Body of pancreas (tissue), 4 donors: ENCODE data around the gene CAPN14. TPM values are rescaled to one million over a fixed set of nuclear protein-coding genes. Genes with fewer than 3 reads are reported as not detected.
"Not testable (repeated sequence)": the region's sequence is repeated elsewhere in the genome, so short reads cannot be mapped to it uniquely, and the experiment has no call there.

Source experiments
- ATAC-seq: fragments of 150-250 bp; one replicate; pipeline ENCODE4 v1.9.1; 2016
- DNase-seq, 4 donors: peaks; one replicate each; pipeline ENCODE4 v3.0.0-alpha.2; 2019
- H3K27ac ChIP-seq, 4 donors: fragments of 200-600 bp; sonication (generic); 1 replicate in 3 of 4; 2 replicates in 1 of 4; pipeline versions ENCODE4 v1.5.1 to v1.6.1; 2016 to 2019; ENCODE audit warnings: mild to moderate bottlenecking in 1 of 4, mixed read lengths in 1 of 4, moderate library complexity in 1 of 4
- H3K27me3 ChIP-seq, 2 donors: fragments of 200-600 bp; sonication (generic); one replicate each; pipeline ENCODE4 v1.6.0; 2016; ENCODE audit warnings: mild to moderate bottlenecking in 1 of 2
- H3K36me3 ChIP-seq, 2 donors: fragments of 200-600 bp; sonication (generic); replicated peaks in 1 of 2; 2 replicates each; pipeline ENCODE4 v1.5.1; 2016; ENCODE audit warnings: low read depth in 2 of 2; ENCODE audit not compliant: insufficient read depth in 1 of 2
- H3K4me1 ChIP-seq: fragments of 200-600 bp; sonication (generic); one replicate; pipeline ENCODE4 v1.6.0; 2016
- H3K4me3 ChIP-seq, 2 donors: fragments of 200-600 bp; sonication (generic); 1 replicate in 1 of 2; 2 replicates in 1 of 2; pipeline ENCODE4 v1.5.1; 2016 to 2019
- H3K9me3 ChIP-seq, 3 donors: fragments of 200-600 bp; sonication (generic); 1 replicate in 2 of 3; 2 replicates in 1 of 3; pipeline ENCODE4 v1.5.1; 2016
- POLR2A ChIP-seq, 3 donors: fragments of 450-650 bp; IDR thresholded peaks; one replicate each; pipeline ENCODE4 v1.6.1; 2016; ENCODE audit warnings: antibody characterized with exemption in 3 of 3, mild to moderate bottlenecking in 2 of 3
- whole genome bisulfite sequencing, 2 donors: methylation state at CpG; one replicate each; pipeline ENCODE4 v1.1.5; 2017; 5-methylcytosine and 5-hydroxymethylcytosine counted together
- intact Hi-C: fragments of 100-400 bp; cut with DNase I; formaldehyde crosslinking; loops from one replicate; pipeline ENCODE4 v1.15.1; 2023
- total RNA-seq, 2 donors: library from RNA; depleted of rRNA; stranded (reverse); fragments of >200 nt; gene quantifications; one replicate each; pipeline ENCODE4 v1.1.0, GENCODE V29; 2016
- TF ChIP-seq, protein P1 (sequence below), 7 experiments: fragments of 450-650 bp in 4 of 7; fragments of 200-600 bp in 3 of 7; sonication (generic) in 3 of 7; IDR thresholded peaks; one replicate each; pipeline ENCODE4 v1.5.1; 2016 to 2019; ENCODE audit warnings: antibody characterized with exemption in 7 of 7

The CAPN14 gene
- total RNA-seq, 2 donors from 2014 or later: not detected

GRCh38 chr2:31191931-31192330 lies 25.4 kb downstream of the CAPN14 start:
- WGBS, 2 donors: 87 to 89% methylated on average over 10 to 11 of the region's 11 CpGs
- Histone ChIP-seq H3K36me3 (no peaks in the 10 kb centered on the region), H3K4me1 (no peaks in the 10 kb centered on the region), H3K27ac (no peak overlapping the region), H3K4me3 (no peak overlapping the region), H3K27me3 (no peaks in the 10 kb centered on the region), H3K9me3 (no peaks in the 10 kb centered on the region)
- DNase-seq (no peak), ATAC-seq (no peak)
- intact Hi-C loops: no loop called here
- TF ChIP-seq, protein P1, sequence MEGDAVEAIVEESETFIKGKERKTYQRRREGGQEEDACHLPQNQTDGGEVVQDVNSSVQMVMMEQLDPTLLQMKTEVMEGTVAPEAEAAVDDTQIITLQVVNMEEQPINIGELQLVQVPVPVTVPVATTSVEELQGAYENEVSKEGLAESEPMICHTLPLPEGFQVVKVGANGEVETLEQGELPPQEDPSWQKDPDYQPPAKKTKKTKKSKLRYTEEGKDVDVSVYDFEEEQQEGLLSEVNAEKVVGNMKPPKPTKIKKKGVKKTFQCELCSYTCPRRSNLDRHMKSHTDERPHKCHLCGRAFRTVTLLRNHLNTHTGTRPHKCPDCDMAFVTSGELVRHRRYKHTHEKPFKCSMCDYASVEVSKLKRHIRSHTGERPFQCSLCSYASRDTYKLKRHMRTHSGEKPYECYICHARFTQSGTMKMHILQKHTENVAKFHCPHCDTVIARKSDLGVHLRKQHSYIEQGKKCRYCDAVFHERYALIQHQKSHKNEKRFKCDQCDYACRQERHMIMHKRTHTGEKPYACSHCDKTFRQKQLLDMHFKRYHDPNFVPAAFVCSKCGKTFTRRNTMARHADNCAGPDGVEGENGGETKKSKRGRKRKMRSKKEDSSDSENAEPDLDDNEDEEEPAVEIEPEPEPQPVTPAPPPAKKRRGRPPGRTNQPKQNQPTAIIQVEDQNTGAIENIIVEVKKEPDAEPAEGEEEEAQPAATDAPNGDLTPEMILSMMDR (IDR thresholded peaks at IDR 0.05): no peak
- no peak for TF ChIP-seq POLR2A (IDR thresholded peaks at IDR 0.05)

DNA sequence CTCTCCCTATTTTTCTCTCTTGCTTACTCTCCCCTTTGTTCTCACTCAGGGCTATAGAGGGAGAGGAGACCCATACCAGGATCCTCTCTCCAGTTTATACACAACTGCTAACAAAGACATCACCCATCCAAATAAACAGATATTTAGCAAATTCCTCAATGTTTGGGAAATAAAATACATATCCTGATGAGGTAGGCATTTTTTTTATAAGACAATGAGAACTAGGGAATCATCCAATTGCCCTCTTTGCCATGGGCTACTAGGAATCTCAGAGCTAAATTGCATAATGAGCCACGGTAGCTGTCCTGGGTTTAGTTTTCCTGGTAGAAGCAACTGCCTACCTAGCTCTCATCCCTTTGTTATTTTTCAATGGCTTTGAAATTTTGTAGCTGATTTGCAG lies 27.1 kb downstream of the CAPN14 start:
- Histone ChIP-seq H3K27ac (no peak overlapping the region), H3K9me3 (no peaks in the 10 kb centered on the region), H3K27me3 (no peaks in the 10 kb centered on the region), H3K4me3 (no peak overlapping the region), H3K4me1 (no peaks in the 10 kb centered on the region), H3K36me3 (no peaks in the 10 kb centered on the region)
- whole genome bisulfite sequencing, 2 donors: 63 to 80% methylated on average over 1 of the region's 1 CpG
- no peak for DNase-seq
- no peak for TF ChIP-seq POLR2A (IDR thresholded peaks at IDR 0.05)
- intact Hi-C loops: no loop called here
- ATAC-seq: no peak

DNA sequence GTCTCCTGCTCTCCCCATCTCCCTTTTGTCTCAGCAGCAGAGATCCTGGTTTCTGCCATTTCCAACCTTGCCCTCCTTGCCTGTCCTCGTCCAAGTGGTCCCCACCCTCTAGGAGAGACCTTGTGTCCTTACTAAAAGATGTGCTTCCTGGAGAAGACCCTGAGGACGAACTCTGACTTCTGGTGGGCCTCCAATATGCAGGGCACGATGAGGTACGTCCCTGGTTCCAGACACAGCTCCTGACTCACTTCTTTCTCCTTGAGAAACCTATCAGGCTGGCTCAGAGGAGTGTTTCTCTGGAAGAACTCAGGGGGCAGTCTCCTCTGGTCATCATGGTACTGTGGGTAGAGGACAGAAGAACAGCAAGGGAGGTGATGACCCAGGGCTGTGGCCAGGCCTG lies 28.2 kb downstream of the CAPN14 start:
- intact Hi-C loops: no loop called here

DNA sequence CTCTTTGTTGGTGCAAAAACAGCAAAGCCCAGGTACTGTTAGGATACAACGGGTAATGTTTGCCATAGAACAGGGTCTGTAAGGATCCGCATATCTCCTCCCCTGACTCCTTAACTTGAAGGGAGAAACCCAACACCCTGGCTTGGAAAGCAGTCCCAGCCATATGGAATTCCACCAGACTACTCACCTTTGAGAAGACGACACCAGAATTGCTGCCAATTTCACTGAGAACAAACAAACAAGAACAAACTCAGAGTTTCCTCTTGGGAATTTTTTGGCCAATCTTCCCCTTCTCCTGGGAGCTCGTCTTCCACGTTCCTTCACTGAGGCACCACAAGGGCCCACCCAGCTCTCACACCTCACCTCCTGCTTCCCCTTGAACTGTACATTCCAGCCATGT lies 29.2 kb downstream of the CAPN14 start:
- intact Hi-C loops: no loop called here
- 50 to 61% methylated on average over 5 of the region's 5 CpGs for WGBS, 2 donors
- Histone ChIP-seq H3K4me3 (no peak overlapping the region), H3K27ac (no peak overlapping the region), H3K9me3 (no peaks in the 10 kb centered on the region), H3K27me3 (no peaks in the 10 kb centered on the region), H3K36me3 (no peaks in the 10 kb centered on the region), H3K4me1 (no peaks in the 10 kb centered on the region)
- no peak for ATAC-seq
- TF ChIP-seq, protein P1 (IDR thresholded peaks at IDR 0.05): no peak
- TF ChIP-seq POLR2A (IDR thresholded peaks at IDR 0.05): no peak
- no peak for DNase-seq

More for the DNA sequence above, 28.2 kb downstream of the CAPN14 start:
- WGBS, 2 donors: 73 to 78% methylated on average over 4 of the region's 4 CpGs
- Histone ChIP-seq H3K4me3 (no peak overlapping the region), H3K9me3 (no peaks in the 10 kb centered on the region), H3K36me3 (no peaks in the 10 kb centered on the region), H3K4me1 (no peaks in the 10 kb centered on the region), H3K27me3 (no peaks in the 10 kb centered on the region), H3K27ac (no peak overlapping the region)
- ATAC-seq (no peak), DNase-seq (no peak)
- TF ChIP-seq, protein P1 (IDR thresholded peaks at IDR 0.05): no peak
- no peak for TF ChIP-seq POLR2A (IDR thresholded peaks at IDR 0.05)

GRCh38 chr2:31187166-31187565 lies 30.1 kb downstream of the CAPN14 start:
- WGBS, 2 donors: 79 to 81% methylated on average over 4 of the region's 4 CpGs
- DNase-seq: no peak

DNA sequence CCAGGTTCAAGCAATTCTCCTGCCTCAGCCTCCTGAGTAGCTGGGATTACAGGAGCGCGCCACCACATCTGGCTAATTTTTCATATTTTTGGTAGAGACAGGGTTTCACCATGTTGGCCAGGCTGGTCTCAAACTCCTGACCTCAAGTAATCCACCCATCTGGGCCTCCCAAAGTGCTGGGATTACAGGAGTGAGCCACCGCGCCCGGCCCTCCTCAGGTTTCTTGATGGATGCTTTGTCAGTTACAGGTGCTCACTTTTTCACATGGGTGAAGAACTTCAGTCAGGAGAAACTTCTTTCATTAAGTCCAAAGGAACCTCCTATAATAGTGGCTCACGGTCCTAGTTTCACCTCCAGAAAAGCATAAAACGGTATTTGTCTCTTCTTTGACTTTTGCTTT lies 33.3 kb downstream of the CAPN14 start:
- H3K36me3 ChIP-seq, DNase-seq, H3K4me1 ChIP-seq, H3K27me3 ChIP-seq, H3K4me3 ChIP-seq, intact Hi-C loops, ATAC-seq, H3K9me3 ChIP-seq, H3K27ac ChIP-seq: not testable (repeated sequence)
- WGBS, 2 donors: 90 to 93% methylated on average over 7 of the region's 7 CpGs

More at GRCh38 chr2:31187166-31187565, 30.1 kb downstream of the CAPN14 start:
- Histone ChIP-seq H3K9me3 (no peaks in the 10 kb centered on the region), H3K4me1 (no peaks in the 10 kb centered on the region), H3K4me3 (no peak overlapping the region), H3K27ac (no peak overlapping the region), H3K36me3 (no peaks in the 10 kb centered on the region), H3K27me3 (no peaks in the 10 kb centered on the region)
- no peak for ATAC-seq
- no peak for TF ChIP-seq POLR2A (IDR thresholded peaks at IDR 0.05)
- TF ChIP-seq, protein P1 (IDR thresholded peaks at IDR 0.05): no peak
- intact Hi-C loops: no loop called here
